ENCODE results near the gene RGS6.

The RGS6 gene

DNA sequence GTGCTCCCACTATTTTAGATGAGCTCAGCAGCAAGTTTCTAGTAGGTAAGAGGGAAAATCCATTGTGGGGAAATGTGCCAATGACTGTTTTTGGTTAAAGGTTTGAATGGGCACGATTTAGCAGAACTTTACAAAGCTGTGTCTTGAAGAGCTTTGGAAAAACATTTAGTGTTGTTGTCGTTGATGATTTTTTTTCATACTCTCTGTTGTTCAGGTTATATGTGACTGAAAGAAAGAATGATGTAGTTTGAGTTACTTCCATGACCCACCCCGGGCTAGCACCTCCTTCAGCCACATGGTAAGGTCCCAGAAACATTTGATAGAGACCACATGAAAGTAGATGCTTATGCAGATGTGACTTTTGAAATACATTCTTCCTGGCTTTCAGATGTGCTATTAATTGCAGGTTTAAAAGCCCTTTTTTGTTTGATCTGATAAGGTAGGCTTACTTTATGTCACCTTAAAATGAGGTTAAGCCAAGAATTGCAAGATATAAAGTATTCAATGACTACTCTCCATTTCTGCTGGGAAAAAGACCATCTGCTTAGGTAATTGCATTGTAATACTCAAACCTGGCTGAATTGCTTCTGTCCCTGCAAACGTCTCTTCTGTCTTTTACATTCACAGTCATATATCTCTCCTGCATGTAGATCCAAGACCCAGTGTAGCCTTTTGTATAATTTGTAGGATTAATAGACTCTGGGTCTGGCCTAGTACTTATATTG lies 250.6 kb downstream of the RGS6 start:
- Mint-ChIP-seq H3K9me3 (peaks cover 6% of the 10 kb centered on the region), H3K4me1 (ENCODE audit: low read depth) (no peaks in the 10 kb centered on the region), H3K36me3 (ENCODE audit: low read depth) (no peaks in the 10 kb centered on the region), H3K27me3 (no peaks in the 10 kb centered on the region), H3K27ac (no peak overlapping the region), H3K4me3 (no peak overlapping the region)
- intact Hi-C loops (cut with micrococcal nuclease): no loop called here

DNA sequence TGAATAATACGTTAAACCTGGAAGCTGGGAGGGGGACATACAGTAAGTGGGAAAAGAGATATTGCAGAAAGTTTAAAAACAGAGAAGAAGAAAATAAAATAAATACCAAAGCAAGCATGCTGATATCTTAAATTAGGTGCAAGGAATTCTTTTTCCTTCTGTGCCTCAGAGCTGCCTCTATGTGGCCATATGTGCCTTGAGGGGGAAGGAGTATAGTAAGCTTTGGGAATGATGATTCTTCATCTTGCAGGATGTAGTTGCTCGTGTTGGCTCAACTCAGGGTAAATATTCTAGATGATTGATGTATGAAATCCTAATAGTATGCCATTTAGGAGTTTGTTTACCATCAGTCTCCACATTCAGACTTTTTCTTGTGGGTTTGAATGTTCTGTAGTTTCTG lies 251.4 kb downstream of the RGS6 start:
- no peaks in the 10 kb centered on the region for H3K4me1 Mint-ChIP-seq (ENCODE audit: low read depth)
- intact Hi-C loops (cut with micrococcal nuclease): no loop called here
- H3K9me3 Mint-ChIP-seq: peaks cover 6% of the 10 kb centered on the region
- no peak overlapping the region for H3K27ac Mint-ChIP-seq
- no peaks in the 10 kb centered on the region for H3K36me3 Mint-ChIP-seq (ENCODE audit: low read depth)
- no peaks in the 10 kb centered on the region for H3K27me3 Mint-ChIP-seq
- H3K4me3 Mint-ChIP-seq: no peak overlapping the region

DNA sequence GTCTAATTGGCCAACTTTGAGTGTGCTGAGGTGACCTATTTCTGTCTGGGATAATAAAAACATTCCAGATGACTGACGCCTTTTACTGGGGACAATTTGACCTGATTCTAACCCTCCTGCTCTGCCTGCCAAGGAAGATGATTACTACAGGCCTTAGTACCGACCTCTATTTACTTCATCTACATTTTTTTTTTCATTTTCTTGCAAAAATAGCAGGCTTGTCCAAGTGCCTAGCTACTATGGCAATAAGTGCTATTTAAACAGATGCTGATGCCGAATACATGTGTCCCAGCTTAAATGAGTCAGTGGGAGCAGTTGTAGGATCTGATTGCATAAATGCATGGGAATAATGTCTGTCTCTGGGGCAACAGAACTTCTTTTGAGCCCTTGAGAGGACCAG lies 254.3 kb downstream of the RGS6 start:
- no peak overlapping the region for H3K4me3 Mint-ChIP-seq
- H3K9me3 Mint-ChIP-seq: peaks cover 3% of the 10 kb centered on the region
- H3K27ac Mint-ChIP-seq: no peak overlapping the region
- intact Hi-C loops (cut with micrococcal nuclease): no loop called here
- H3K36me3 Mint-ChIP-seq (ENCODE audit: low read depth): no peaks in the 10 kb centered on the region
- no peaks in the 10 kb centered on the region for H3K4me1 Mint-ChIP-seq (ENCODE audit: low read depth)
- no peaks in the 10 kb centered on the region for H3K27me3 Mint-ChIP-seq

- peaks cover 20% of the 10 kb centered on the region for H3K9me3 Mint-ChIP-seq
- no peak overlapping the region for H3K27ac Mint-ChIP-seq
- H3K4me1 Mint-ChIP-seq (ENCODE audit: low read depth): no peaks in the 10 kb centered on the region
- intact Hi-C loops (cut with micrococcal nuclease): no loop called here
- H3K36me3 Mint-ChIP-seq (ENCODE audit: low read depth): no peaks in the 10 kb centered on the region
- H3K4me3 Mint-ChIP-seq: no peak overlapping the region
- H3K27me3 Mint-ChIP-seq: no peaks in the 10 kb centered on the region
Measured at GRCh38 chr14:72196237-72197015, 264.2 kb downstream of the RGS6 start.

DNA sequence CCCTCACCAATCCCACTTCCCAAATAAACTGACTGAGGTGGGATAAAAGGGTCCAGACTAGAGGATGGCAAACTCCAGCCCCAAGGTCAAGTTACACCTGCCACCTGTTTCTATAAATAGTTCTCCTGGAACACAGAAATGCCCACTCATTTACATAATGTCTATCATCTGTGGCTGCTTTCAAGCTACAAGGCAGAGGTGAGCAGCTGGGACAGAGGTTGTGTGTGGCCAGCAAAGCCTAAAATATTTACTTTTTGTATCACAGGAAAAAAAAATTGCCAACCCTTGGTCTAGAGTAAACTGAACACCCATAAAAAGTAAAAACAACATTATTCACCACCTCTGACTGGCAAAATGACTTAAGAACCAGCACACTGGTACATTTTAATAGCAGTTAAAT lies 269.4 kb downstream of the RGS6 start:
- Mint-ChIP-seq H3K9me3 (peaks cover 5% of the 10 kb centered on the region), H3K27ac (no peak overlapping the region), H3K4me1 (ENCODE audit: low read depth) (no peaks in the 10 kb centered on the region), H3K4me3 (no peak overlapping the region), H3K36me3 (ENCODE audit: low read depth) (no peaks in the 10 kb centered on the region), H3K27me3 (no peaks in the 10 kb centered on the region)
- intact Hi-C loops (cut with micrococcal nuclease): no loop called here

DNA sequence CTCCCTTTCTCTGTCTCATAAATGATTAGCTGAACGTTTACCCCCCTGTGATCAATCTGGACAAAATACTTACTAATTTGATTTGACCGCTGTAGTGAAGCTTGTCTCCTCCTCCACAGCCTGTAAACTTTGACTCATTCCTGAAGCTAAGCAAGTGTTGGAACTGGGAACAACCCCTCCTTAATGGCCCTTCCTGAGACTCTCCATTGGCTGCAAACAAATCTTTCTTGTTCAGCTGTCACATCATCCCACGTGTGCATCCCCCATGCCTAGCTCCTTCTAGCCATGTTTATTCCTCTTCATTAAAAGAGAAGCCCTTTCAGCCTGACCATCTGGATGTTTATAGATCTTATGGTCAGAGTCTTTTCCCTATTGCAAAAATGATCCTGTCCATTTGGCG lies 281.2 kb downstream of the RGS6 start:
- H3K36me3 Mint-ChIP-seq (ENCODE audit: low read depth): no peaks in the 10 kb centered on the region
- H3K9me3 Mint-ChIP-seq: peaks cover 6% of the 10 kb centered on the region
- H3K27me3 Mint-ChIP-seq: peaks cover 1% of the 10 kb centered on the region
- H3K4me3 Mint-ChIP-seq: no peak overlapping the region
- intact Hi-C loops (cut with micrococcal nuclease): no loop called here
- H3K4me1 Mint-ChIP-seq (ENCODE audit: low read depth): no peaks in the 10 kb centered on the region
- H3K27ac Mint-ChIP-seq: no peak overlapping the region

- Mint-ChIP-seq H3K4me3 (no peak overlapping the region), H3K27me3 (peaks cover 1% of the 10 kb centered on the region)
- intact Hi-C loops (cut with micrococcal nuclease): no loop called here
Measured at GRCh38 chr14:72215080-72215479, 282.9 kb downstream of the RGS6 start.

DNA sequence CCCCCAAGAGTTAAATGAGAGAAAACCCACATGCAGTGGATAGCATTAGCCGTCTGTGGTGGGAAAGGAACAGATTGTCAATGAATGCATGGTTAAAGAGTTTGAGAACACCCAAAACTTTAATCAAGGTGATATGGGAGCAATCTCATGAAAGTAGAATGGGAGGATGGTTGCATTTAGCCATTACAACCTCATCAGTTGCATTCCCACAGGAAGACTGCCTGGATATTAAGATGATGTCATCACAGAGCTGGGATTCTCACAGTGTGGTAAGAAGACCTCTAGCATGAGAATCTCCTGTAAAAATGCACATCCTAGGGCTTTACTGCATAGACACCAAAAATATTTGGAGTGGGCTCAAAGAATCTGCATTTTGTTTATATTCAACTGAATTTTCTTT lies 284.9 kb downstream of the RGS6 start:
- Mint-ChIP-seq H3K27ac (no peak overlapping the region), H3K36me3 (ENCODE audit: low read depth) (no peaks in the 10 kb centered on the region), H3K4me1 (ENCODE audit: low read depth) (no peaks in the 10 kb centered on the region), H3K9me3 (peaks cover 32% of the 10 kb centered on the region), H3K27me3 (no peaks in the 10 kb centered on the region), H3K4me3 (no peak overlapping the region)
- intact Hi-C loops (cut with micrococcal nuclease): no loop called here

More at GRCh38 chr14:72215080-72215479, 282.9 kb downstream of the RGS6 start:
- Mint-ChIP-seq H3K27ac (no peak overlapping the region), H3K4me1 (ENCODE audit: low read depth) (no peaks in the 10 kb centered on the region), H3K9me3 (peaks cover 12% of the 10 kb centered on the region), H3K36me3 (ENCODE audit: low read depth) (no peaks in the 10 kb centered on the region)

GRCh38 chr14:72222046-72222445 lies 289.8 kb downstream of the RGS6 start:
- H3K4me3 Mint-ChIP-seq: no peak overlapping the region
- no peaks in the 10 kb centered on the region for H3K36me3 Mint-ChIP-seq (ENCODE audit: low read depth)
- H3K4me1 Mint-ChIP-seq (ENCODE audit: low read depth): no peaks in the 10 kb centered on the region
- no peak overlapping the region for H3K27ac Mint-ChIP-seq
- no peaks in the 10 kb centered on the region for H3K27me3 Mint-ChIP-seq
- H3K9me3 Mint-ChIP-seq: peaks cover 26% of the 10 kb centered on the region
- intact Hi-C loops (cut with micrococcal nuclease): no loop called here

DNA sequence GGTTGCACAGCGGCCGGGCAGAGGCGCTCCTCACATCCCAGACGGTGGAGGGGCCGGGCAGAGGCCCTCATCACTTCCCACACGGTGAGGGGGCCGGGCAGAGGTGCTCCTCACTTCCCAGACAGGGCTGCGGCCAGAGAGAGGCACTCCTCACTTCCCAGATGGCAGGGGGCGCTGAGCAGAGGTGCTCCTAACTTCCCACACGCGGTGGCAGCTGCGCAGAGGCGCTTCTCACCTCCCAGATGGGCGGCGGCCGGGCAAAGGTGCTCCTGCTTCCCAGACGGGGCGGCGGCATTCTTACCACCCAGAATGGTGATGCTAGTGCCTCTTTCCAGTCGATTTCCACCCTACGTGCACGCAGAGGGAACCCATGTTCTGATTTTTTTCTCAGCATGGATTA lies 304.4 kb downstream of the RGS6 start:
- H3K4me1 Mint-ChIP-seq (ENCODE audit: low read depth): no peaks in the 10 kb centered on the region

GRCh38 chr14:72237722-72238666 lies 305.8 kb downstream of the RGS6 start:
- Mint-ChIP-seq H3K27ac (no peak overlapping the region), H3K9me3 (no peaks in the 10 kb centered on the region), H3K27me3 (no peaks in the 10 kb centered on the region), H3K4me1 (ENCODE audit: low read depth) (no peaks in the 10 kb centered on the region), H3K4me3 (no peak overlapping the region), H3K36me3 (ENCODE audit: low read depth) (no peaks in the 10 kb centered on the region)
- intact Hi-C loops (cut with micrococcal nuclease): no loop called here

More for the DNA sequence above, 304.4 kb downstream of the RGS6 start:
- H3K9me3 Mint-ChIP-seq: no peaks in the 10 kb centered on the region
- no peak overlapping the region for H3K4me3 Mint-ChIP-seq
- no peaks in the 10 kb centered on the region for H3K27me3 Mint-ChIP-seq
- no peak overlapping the region for H3K27ac Mint-ChIP-seq
- no peaks in the 10 kb centered on the region for H3K36me3 Mint-ChIP-seq (ENCODE audit: low read depth)
- intact Hi-C loops (cut with micrococcal nuclease): no loop called here

DNA sequence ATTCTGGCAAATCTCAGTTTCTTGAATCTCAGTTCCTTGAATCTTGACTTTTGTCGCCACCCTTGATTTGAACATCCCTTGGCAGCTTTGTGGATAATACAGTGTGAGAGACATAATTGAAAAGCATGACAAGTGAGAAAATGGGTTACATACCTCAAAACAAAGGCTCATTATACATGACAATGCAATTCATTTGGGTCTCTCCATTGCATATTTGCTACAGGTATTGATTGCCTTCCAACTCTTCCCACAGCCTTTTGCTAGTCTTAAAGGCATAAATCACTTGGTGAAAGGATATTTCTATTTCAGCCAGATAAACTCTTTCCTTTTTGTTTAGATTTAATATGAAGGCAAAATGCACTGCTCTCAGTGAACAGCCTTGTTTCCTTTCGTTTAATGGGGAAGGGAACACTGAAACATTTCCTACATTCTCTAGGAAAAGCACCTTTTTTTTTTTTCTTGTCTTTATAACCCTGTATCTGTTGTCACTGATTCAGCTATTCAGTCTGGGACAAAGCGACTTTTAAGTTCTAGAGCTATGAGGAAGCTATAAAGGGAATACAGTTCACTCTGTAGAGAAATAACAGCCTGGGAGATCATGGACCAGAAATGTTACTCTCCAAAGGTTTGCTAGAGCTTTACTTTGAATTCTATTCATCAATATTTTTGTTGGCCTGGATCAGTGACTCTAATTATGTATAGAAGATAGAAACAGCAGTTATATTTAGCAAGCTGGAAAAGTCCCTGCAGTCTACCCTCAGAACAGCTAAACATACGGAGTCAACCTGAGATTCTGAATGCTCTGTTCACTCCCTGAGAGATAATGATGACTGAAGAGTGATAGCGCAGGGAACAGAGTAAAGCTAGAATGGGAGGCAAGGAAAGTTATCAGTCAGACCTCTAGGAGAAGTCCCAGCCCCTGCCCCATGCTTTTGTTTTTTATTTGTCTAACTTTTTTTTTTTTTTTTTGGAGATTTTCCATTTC lies 311.4 kb downstream of the RGS6 start:
- no peaks in the 10 kb centered on the region for H3K27me3 Mint-ChIP-seq
- intact Hi-C loops (cut with micrococcal nuclease): no loop called here
- no peaks in the 10 kb centered on the region for H3K36me3 Mint-ChIP-seq (ENCODE audit: low read depth)
- peaks cover 33% of the 10 kb centered on the region for H3K9me3 Mint-ChIP-seq
- no peaks in the 10 kb centered on the region for H3K4me1 Mint-ChIP-seq (ENCODE audit: low read depth)
- H3K4me3 Mint-ChIP-seq: no peak overlapping the region
- H3K27ac Mint-ChIP-seq: no peak overlapping the region

DNA sequence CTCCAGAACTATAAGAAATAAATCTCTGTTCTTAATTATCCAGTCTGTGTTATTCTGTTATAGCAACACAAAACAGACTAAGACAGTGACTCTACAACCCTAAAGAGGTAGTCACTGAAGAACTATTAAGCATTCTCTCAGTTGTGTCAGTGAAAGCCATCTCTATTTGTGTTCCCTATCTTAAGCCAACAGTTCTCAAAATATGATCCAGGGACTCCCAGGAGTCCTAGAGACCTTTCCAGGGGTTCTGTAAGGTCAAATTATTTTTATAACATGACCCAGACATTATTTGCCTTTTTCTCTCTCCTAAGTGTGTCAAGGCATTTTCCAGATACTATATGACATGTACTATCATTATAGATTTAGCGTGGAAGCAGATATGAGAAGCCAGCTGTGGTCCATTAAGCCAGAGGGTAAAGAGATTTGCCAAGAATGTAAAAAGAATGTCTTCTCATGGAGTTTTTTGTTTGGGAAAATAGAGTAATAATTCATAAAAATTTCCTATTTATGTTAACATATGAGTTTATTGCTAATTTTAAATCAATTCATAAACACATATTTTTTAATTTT lies 315.8 kb downstream of the RGS6 start:
- Mint-ChIP-seq H3K36me3 (ENCODE audit: low read depth) (no peaks in the 10 kb centered on the region), H3K27ac (no peak overlapping the region), H3K4me3 (no peak overlapping the region), H3K27me3 (no peaks in the 10 kb centered on the region), H3K4me1 (ENCODE audit: low read depth) (no peaks in the 10 kb centered on the region), H3K9me3 (peaks cover 42% of the 10 kb centered on the region)
- intact Hi-C loops (cut with micrococcal nuclease): no loop called here
